NCI-H526 treated with DMSO at 0.1 percent for 48 hours (cell line): ENCODE measurements around the gene CCNY.

ENCODE experiments used
- DNase-seq: peaks from one replicate; lab custom pipeline; 2025; lab: John Stamatoyannopoulos, UW

Gene CCNY

DNA sequence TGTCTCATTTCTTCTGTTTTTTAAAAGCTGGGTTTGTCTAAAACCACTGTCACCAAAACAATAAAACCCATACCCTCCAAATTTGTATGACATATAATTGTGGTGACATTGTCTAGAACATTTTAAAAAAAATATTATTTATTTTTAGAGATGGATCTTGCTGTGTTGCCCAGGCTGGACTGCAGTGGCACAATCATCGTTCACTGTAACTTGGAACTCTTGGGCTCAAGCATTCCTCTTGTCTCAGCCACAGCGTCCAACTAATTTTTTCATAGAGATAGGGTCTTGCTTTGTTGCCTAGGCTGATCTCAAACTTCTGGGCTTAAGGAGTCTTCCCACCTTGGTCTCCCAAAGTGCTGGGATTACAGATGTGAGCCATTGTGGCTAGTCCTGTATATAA, 116.5 kb downstream of the CCNY start:
- no peak for DNase-seq

DNA sequence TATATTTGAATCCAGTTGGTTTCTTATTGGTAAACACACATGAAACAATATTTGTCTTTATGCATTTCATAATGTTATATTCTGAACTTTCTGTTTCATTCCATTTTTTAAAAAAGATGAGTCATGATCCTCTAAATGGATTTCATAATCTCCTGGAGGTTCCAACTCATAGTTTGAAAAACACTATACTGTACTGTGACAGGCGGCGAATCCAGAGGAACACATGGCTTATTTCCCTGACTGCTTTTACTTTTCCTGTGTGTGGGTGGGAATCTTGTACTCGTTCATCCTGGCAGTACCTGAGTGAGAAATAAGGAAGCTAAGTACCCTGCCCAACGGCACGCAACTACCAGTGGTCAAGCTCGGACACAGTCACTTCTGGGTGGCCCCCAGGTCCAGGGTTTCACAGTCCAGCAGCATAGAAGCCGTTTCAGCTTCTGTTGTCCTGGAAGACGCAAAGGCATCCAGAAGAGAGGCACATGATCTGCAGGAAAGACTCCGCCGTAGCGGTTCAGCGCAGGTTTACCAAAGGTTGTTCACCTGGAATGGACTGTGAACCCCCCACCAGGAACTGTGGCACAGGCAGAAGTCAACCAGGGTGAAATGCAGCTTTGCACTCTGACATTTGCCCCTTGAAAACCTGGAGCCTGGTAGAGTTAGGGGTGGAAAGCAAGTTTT, 117.7 kb downstream of the CCNY start:
- DNase-seq, result no peak

DNA sequence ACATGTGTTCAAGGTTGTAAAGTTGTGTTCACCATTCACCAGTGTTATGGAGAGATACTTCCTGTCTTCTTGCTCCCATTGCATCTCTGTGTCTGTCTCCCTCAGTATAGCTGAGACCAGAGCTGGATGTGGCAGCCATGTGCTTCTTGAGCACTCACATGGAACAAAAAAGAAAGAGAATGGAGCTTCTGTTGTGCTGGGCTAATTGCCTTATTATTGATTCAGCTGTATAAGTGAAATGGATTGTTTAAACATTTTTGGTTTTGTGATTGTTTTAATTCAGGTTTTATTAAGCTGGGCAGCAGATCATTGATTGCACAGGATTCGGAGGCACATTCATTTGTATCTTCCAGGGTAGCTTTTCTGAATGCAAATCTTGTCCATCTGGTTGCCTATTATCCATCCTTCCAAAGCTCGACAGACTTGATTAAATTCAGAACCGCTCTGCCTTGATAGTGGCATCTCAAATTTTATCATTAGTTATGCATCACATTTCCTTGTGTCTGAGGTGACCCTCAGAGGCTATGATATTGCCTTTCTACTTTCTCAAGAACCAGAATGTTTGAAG, 119.9 kb downstream of the CCNY start:
- no peak for DNase-seq

DNA sequence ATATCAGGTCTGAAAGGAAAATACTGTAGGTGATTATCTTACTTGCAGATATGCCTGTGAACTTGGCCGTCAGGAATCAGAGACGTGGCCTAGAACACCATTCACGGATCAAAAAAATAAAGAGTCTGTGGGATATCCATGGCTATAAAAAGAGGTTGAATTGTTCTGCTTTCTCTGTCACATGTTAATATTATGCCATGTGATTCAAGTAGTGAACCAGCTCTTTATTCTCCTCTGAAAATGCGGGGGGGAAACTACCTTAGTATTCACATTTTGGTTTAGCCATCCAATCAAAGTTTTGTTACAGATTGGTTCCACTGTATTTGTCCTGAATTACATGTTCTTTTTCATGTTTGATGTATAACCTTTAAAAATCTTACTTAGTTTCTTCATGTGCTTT, 120.5 kb downstream of the CCNY start:
- DNase-seq, result no peak

DNA sequence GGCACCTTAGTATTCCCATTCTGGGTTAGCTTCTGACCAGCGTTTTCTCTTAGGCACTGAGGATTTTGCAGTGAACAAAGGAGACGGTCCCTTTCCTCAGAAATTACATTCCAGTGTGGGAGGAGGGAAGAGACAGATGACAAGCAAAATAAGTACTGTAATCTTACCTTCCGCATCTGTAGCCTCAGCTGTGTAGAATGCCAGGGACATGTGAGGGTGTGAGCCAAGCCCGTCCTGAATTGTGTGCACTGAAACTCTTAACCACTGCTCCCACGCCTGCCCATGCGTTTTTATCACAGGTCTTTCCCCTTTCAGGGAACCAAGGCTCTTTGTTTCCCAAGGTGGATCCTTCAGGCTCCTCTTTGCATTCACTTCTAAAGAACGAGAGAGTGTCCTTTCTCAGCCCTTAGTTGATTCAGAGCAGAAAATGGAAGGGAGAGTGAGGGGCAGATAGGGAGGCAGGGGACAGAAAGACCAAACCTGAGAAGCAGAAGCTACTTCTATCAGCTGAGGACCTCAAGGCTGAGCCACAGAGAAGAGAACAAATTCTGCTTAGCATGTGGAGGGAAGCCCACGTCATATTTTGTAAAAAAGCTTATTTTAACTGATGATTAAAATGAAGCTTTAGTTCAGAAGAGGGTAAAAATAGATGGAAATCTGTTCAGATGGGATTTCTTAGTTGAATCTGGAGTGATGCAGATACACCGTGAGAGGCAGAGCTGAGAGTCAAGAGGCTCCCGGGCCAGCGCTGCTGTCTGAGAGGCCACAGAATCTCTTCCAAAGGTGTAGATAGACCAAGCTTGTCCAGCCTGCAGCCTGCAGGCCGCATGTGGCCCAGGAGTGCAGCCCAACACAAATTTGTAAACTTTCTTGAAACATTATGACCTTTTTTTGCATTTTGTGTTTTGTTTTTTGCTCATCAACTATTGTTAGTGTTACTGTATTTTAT, 122.5 kb downstream of the CCNY start:
- no peak for DNase-seq

DNA sequence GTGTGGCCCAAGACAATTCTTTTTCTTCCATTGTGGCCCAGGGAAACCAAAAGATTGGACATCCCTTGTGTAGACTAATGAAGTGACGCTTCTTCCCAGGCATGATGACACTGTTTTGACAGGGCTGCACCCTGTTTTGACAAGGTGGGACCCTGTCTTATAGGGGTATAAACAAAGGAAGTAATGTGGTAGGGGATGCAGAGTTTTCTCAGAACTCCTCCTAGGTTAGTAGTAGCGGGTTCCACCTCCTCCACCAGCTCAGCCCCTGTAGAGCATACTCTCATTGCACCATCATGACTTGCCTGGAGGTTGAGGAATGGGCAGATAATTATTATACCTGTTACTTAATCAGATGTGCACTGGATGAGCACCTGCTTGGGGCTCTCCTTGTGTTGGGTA, 123.1 kb downstream of the CCNY start:
- DNase-seq, result no peak

DNA sequence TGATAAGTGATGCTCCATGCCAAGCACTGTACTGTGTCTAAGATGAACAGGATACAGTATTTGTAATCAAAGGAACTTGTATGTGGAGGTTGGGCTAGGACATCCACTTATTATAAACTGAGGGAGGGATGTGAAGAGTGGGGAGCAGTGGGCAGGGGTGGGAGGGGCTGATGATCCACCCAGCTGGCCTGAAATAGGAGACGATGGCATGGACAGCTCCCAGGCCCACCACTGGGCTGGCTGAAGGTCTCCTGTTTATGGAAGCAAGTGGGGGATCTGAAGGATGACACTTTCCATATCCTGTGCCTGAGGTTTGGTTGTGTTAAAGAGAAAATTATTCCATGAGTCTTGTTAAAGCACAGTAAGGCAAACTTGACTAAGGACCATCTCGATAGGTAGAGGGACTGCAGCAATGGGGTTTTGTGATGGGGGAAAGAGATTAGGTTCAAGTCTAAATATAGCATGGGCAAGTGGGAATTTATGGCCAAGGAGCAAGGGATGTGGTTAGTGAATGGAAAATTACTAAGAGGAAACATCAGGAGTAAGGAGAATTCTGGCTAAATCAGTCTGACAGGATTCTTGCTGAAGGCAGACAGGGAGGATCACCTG, 124.6 kb downstream of the CCNY start:
- no peak for DNase-seq

DNA sequence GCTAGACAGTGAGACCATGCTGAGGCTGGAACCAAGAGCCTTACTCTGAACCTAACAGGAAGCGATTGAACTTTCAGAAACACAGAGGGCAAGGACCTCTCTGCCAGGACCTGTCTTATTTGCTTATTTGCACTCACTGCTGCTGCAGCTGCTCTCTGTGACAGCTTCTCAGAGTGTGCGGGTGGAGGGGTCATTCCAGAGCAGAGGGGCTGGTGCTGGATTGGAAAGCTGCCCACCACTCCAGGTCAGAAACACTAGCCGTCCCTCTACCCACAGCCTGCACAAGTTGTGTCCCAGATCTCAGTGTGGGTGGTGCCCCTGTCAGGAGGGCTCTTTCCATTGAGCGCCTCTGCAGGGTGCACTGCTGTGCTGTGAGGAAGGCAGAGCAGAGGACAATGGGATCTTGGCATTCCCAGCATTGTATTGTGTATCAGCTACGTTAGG, 126.2 kb downstream of the CCNY start:
- DNase-seq, result no peak

DNA sequence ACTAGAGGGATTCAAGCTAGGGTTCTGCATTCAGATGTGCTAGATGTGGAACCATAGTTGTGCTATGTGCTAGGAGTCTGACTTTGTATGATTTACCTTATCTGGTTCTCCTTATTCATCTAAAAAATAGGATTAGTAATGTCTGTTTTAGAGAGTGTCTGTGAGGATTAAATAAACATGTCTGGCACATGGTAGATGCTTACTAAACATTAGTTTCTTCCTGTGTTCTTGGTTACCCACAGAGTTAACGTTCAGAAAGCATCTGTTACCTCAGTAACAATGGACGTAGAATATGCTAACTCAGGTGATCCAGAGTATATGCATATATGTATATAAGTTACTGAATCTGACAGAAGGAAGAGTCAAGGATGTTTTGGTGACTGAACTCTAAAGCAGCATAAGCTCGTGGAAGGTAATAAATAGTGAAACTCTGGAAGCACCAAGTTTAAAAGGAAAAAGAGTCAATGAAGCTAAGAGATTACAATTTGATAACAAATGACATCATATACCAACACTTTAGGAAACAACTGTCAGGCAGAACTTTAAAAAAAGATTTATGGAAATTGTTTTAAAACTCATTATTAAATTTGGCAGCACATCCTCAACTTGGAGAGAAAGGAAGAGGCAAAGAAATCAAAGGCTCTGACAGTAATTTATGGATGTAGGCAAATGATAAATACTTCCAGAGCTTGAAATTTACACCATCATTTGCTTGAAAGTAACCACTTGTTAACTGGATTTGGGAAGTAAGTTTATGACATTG, 127.0 kb downstream of the CCNY start:
- DNase-seq, result no peak

DNA sequence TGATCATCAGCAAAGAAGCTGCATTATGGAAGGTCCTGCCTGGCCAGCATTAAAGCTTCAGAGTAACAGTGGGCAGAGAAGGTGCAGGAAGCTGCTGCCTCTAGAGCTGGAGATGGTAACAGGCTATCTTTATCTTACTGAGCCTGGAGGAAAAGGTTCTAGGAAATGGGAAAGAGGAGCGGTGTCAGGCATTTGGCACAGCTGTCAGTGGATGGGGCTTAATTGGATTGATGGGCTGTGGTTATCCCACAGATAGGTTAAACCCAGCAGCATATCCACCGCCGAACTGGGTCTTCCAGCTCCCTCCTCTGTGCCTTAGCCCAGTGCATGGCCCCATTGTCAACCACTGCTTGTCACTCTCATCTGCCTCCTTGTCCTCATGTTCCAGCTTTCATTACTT, 127.6 kb downstream of the CCNY start:
- DNase-seq, result no peak

DNA sequence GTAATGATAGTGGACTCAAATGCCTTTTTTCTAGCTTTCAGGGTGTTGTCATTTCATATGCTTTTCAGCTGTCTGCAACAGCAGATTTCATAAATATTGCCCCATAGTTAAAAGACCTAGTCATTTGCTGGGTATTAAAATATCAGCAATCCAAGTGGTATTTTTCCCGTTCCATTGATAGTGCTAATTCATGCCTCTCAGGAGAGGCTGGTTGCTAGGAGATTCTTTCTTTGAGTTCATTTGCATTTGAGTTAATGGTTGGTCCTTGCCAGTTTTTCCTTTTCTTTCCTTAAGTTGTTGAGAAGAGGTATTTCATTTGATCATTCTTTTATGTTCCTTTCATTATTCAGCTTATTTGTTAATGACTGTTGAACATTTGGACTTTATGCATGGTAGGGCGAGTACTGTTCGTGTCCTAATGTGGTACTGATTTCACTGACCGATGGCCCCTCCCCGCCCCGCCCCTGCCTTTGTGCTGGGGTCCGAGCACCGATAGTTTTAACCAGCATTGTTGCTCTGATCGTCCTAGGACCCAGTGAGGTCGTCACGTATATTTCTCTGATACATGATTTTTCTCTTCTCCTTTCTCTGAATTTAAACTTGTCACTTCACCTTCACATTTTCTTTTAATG, 128.6 kb downstream of the CCNY start:
- no peak for DNase-seq

DNA sequence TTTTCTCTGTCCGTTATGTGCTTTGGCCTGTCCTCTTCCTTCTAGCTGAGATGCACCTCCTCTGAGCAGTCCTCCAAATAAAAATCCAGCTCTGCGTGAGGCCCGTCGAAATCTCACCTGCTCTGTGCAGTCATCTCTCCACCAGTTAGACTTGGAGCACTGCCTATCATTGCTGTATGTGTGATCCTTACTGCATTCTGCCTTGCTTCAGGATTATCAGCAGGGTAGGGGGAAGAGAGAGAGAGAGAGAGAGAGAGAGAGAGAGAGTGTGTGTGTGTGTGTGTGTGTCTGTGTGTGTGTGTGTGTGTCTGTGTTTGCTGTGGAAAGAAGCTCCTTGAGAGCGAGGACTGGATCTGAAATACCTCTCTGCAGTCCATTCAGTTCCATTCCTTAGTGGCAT, 129.4 kb downstream of the CCNY start:
- no peak for DNase-seq

DNA sequence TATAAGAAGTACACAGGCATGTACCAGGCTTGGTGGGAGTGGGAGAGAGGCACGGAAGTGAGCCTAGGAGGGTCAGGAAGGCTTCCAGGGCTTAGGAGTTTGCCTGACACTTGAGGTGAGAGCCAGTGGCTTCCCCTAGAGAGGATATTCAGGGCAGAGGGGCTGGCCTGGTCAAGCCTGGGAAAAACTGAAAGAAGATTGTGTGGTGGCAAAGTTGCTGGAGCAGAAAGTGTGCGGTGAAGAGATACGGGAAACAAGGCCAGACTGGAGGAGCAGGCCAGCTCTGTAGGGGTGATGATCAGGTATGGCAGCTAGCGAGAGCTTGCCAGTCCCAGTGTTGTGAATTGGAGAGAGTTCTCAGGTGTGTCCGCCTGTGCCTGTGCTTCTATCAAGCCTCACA, 129.9 kb downstream of the CCNY start:
- DNase-seq, result no peak

DNA sequence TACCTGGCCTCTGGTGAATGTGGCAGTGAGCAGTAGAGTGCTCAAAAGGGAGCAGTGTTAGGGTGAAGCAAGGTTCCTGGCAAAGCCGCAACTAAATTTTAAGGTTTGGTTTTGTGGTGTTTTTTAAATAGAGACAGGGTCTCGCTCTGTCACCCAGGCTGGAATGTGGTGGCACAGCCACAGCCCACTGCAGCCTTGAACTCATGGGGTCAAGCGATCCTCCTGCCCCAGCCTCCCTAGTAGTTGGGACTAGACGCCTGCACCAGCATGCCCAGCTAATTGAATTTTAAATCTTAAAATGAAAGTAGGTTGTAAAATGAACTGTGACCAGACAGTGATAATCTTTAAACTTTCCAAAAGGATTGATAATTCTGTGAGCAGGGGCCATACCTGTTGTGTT, 130.4 kb downstream of the CCNY start:
- DNase-seq, result no peak

DNA sequence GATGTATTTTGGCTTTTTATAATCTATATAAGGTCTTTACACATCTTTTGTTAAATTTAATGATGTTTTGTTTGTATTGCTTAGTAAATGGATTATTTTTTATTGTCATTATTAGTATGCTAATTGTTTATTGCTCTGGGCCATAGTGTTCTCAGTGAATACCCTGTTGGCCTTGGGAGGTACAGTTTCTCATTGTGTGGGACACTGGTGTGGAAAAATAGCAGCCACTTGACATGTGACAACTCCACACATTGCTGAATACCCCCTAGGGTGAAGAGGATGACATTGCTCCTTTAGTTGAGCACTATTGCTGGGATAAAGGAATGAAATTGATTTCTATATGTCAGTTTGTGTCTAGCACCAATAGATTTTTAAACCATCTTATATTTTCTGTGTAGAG, 130.9 kb downstream of the CCNY start:
- DNase-seq, result no peak

DNA sequence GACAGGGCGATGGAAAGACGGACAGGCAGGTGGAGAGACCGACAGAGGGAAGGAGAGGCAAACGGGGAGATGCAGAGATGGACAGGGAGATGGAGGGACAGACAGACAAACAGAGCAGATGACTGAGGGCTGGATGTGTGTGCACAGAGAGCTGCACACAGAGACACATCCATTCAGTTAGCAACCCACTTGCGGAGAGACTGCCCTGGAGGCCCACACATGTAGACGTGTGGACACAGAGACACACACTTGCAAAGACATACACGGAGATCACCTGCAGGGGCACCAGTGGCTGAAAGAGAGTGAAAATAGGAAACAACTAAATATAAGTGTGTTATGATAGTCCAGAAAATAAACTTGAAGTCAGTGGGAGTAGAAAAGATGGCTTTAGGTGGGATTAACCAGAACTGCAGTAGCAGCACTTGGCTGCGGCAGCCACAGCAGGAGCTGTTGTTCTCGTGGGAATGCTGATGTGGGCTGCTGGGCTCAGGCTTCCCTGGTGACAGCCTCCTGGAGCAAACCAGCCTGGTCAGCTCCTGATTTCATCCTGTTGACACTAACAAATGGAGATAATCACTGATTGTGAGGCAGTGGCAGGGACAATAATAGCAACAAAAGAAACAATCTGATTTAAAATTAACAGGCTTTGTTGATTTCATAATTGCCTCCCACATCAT, 134.1 kb downstream of the CCNY start:
- no peak for DNase-seq

DNA sequence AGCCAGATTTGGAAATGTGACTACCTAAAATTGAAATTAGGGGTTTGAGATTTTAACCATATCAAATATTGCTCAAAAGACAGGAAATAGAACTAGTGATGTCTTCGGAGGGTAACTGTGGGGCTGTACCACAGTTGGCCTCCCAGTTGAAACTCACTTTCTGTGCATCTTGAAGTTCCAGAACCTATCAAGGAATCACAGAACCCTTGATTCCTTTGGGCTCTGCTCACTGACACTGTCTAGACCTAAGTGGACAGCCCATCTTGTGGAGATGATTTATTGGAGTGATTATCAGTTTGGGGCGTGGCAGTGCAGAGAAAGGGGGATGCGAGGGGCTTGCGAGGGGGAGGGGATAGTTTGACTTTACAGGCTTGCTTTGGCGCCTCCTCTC, 134.6 kb downstream of the CCNY start:
- DNase-seq, result no peak

DNA sequence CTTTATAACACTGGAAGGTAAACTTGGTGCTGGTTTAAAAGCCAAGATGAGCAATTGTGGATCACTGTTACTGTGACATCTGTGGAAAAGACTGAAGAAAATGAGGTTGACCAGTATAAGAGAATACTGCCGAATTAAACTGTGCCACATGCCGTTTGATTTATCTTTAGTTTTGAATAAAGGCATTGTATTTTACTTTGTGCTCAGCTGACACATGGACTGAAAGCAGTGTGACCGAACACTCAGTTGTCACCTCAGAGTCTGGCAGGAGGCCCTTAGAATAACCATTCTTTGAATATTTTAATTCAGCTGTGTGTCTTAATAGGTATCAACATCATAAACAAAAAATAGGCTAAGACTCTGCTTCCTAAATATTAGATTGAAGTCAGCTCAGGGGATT, 135.1 kb downstream of the CCNY start:
- DNase-seq, result no peak

DNA sequence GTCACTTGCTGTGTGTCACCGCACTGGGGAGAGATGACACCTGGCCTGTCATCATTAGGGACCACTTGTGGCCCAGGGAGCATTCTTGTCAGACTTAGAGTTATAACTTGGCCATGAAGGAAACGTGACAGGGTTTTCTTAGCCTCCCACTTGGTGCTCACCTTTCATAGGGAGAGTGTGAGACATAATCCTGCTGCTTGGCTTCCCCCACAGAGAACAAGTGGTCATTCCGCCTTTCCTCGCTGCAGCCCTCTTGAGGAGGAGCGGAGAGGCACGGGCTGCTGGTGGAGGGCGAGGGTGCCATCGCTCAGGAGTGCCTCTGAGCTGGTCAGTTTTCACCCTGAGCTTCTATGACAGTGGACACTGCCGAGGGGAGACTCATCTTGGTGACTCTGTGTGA, 143.8 kb downstream of the CCNY start:
- DNase-seq, result no peak

DNA sequence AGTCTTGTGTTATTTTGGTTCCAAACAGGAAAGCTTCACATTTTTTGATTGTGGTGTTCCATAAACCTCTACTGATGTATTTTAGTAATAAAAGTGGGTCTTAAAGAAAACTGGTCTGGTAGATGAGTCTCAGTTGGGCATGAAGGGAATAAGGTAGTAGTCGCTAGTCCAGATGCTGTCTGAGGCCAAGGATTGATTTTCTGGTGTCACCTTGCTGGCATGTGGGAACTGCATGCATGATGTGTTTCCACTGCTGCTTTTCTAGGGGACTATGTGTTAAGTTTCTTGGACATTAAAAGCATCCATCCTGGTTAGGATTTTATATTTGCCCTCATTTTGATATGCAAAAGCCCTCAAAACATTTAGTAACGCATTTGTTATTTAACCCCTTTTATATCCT, 145.1 kb downstream of the CCNY start:
- no peak for DNase-seq
